ENCODE data around the gene USP11. TPM values are rescaled to one million over a fixed set of nuclear protein-coding genes. Genes with fewer than 3 reads are reported as not detected.

USP11 gene
- total RNA-seq, 1 experiment from 2014 or later, result 61.2 TPM

GRCh38 chrX:47226071-47226470 is 6.7 kb upstream of the USP11 start:
- no peaks in the 10 kb centered on the region for H3K9me3 ChIP-seq
- Mint-ChIP-seq H3K9me3 (ENCODE audit: unreplicated experiment) (no peaks in the 10 kb centered on the region), H3K4me3 (ENCODE audit: unreplicated experiment) (no peak overlapping the region), H3K36me3 (ENCODE audit: insufficient read depth, unreplicated experiment) (peaks cover 55% of the 10 kb centered on the region), H3K27ac (ENCODE audit: unreplicated experiment) (no peak overlapping the region), H3K27me3 (ENCODE audit: insufficient read depth, unreplicated experiment) (no peaks in the 10 kb centered on the region), H3K4me1 (ENCODE audit: low read depth, unreplicated experiment) (peaks cover 7% of the 10 kb centered on the region)
- TF ChIP-seq, protein P1, sequence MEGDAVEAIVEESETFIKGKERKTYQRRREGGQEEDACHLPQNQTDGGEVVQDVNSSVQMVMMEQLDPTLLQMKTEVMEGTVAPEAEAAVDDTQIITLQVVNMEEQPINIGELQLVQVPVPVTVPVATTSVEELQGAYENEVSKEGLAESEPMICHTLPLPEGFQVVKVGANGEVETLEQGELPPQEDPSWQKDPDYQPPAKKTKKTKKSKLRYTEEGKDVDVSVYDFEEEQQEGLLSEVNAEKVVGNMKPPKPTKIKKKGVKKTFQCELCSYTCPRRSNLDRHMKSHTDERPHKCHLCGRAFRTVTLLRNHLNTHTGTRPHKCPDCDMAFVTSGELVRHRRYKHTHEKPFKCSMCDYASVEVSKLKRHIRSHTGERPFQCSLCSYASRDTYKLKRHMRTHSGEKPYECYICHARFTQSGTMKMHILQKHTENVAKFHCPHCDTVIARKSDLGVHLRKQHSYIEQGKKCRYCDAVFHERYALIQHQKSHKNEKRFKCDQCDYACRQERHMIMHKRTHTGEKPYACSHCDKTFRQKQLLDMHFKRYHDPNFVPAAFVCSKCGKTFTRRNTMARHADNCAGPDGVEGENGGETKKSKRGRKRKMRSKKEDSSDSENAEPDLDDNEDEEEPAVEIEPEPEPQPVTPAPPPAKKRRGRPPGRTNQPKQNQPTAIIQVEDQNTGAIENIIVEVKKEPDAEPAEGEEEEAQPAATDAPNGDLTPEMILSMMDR (IDR thresholded peaks at IDR 0.05; ENCODE audit: insufficient read depth in 1 of 2, low read depth in 1 of 2, low read length in 1 of 2, severe bottlenecking in 1 of 2, unreplicated experiment in 1 of 2), result no peak
- H3K4me1 ChIP-seq, result no peaks in the 10 kb centered on the region
- no peaks in the 10 kb centered on the region for H3K27me3 ChIP-seq (replicated peaks; ENCODE audit: control insufficient read depth, insufficient read depth, low read length)
- ChIA-PET CTCF (no interaction called here), POLR2A (no interaction called here)
- peaks cover 2% of the 10 kb centered on the region; the same call in 1 of the 2 replicates for H3K36me3 ChIP-seq (ENCODE audit: control insufficient read depth, insufficient read depth, low read length)
- H3K4me3 ChIP-seq (ENCODE audit: low read depth, low read length), result no peak overlapping the region
- BruUV-seq (replicated peaks), result no TSS peak
- intact Hi-C loops (cut with micrococcal nuclease; ENCODE audit: unreplicated experiment), result no loop called here
- DNase-seq, result no peak

DNA sequence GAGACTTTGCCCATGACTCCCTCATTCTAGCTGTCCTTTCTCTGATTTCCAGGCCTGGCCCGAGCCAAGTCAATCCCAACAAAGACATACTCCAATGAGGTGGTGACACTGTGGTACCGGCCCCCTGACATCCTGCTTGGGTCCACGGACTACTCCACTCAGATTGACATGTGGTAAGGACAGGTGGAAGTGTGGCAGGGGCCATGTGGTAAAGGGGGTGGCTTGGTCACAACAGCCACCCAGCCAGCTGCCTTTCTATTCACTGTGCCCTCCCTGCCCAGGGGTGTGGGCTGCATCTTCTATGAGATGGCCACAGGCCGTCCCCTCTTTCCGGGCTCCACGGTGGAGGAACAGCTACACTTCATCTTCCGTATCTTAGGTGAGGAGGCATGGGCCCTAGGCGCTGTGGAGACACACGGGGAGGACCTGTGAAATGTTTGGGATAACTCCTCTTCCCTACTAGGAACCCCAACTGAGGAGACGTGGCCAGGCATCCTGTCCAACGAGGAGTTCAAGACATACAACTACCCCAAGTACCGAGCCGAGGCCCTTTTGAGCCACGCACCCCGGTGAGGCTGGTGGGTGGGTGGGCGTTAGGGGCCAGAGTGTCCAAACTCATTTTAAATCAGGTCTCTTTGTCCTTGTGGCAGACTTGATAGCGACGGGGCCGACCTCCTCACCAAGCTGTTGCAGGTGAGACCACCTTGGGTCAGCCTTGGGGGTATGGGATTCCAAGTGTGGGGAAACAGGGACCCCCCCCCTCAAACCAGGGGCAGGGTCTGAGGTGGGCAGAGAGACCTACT is 6.1 kb upstream of the USP11 start:
- H3K27me3 ChIP-seq (replicated peaks; ENCODE audit: control insufficient read depth, insufficient read depth, low read length), result no peaks in the 10 kb centered on the region
- peaks cover 2% of the 10 kb centered on the region; the same call in 1 of the 2 replicates for H3K36me3 ChIP-seq (ENCODE audit: control insufficient read depth, insufficient read depth, low read length)
- no TSS peak for BruUV-seq (replicated peaks)
- Mint-ChIP-seq H3K36me3 (ENCODE audit: insufficient read depth, unreplicated experiment) (peaks cover 62% of the 10 kb centered on the region), H3K27ac (ENCODE audit: unreplicated experiment) (no peak overlapping the region), H3K4me1 (ENCODE audit: low read depth, unreplicated experiment) (peaks cover 7% of the 10 kb centered on the region), H3K4me3 (ENCODE audit: unreplicated experiment) (no peak overlapping the region), H3K9me3 (ENCODE audit: unreplicated experiment) (no peaks in the 10 kb centered on the region), H3K27me3 (ENCODE audit: insufficient read depth, unreplicated experiment) (no peaks in the 10 kb centered on the region)
- intact Hi-C loops (cut with micrococcal nuclease; ENCODE audit: unreplicated experiment), result no loop called here
- no peaks in the 10 kb centered on the region for H3K4me1 ChIP-seq
- DNase-seq, result no peak
- POLR2A ChIA-PET, result no interaction called here
- no peak overlapping the region for H3K4me3 ChIP-seq (ENCODE audit: low read depth, low read length)
- CTCF ChIA-PET, result no interaction called here
- TF ChIP-seq, protein P1 (IDR thresholded peaks at IDR 0.05; ENCODE audit: insufficient read depth in 1 of 2, low read depth in 1 of 2, low read length in 1 of 2, severe bottlenecking in 1 of 2, unreplicated experiment in 1 of 2), result no peak
- H3K9me3 ChIP-seq, result no peaks in the 10 kb centered on the region

DNA sequence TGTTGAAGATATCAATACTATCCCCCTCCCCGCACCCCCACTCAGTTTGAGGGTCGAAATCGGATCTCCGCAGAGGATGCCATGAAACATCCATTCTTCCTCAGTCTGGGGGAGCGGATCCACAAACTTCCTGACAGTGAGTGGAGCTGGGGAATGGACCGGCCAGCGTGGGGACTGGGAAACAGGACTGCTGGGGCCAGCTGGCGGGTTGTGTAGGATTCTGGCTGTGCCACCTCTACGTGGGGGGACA is 5.5 kb upstream of the USP11 start:
- POLR2A ChIA-PET, result no interaction called here
- intact Hi-C loops (cut with micrococcal nuclease; ENCODE audit: unreplicated experiment), result no loop called here
- no peak overlapping the region for H3K4me3 ChIP-seq (ENCODE audit: low read depth, low read length)
- no peaks in the 10 kb centered on the region for H3K27me3 ChIP-seq (replicated peaks; ENCODE audit: control insufficient read depth, insufficient read depth, low read length)
- CTCF ChIA-PET, result no interaction called here
- Mint-ChIP-seq H3K4me3 (ENCODE audit: unreplicated experiment) (no peak overlapping the region), H3K27me3 (ENCODE audit: insufficient read depth, unreplicated experiment) (no peaks in the 10 kb centered on the region), H3K4me1 (ENCODE audit: low read depth, unreplicated experiment) (peaks cover 7% of the 10 kb centered on the region), H3K36me3 (ENCODE audit: insufficient read depth, unreplicated experiment) (peaks cover 60% of the 10 kb centered on the region), H3K9me3 (ENCODE audit: unreplicated experiment) (no peaks in the 10 kb centered on the region), H3K27ac (ENCODE audit: unreplicated experiment) (no peak overlapping the region)
- TF ChIP-seq, protein P1 (IDR thresholded peaks at IDR 0.05; ENCODE audit: insufficient read depth in 1 of 2, low read depth in 1 of 2, low read length in 1 of 2, severe bottlenecking in 1 of 2, unreplicated experiment in 1 of 2), result no peak
- H3K9me3 ChIP-seq, result no peaks in the 10 kb centered on the region
- no peaks in the 10 kb centered on the region for H3K4me1 ChIP-seq
- DNase-seq, result no peak
- no TSS peak for BruUV-seq (replicated peaks)
- H3K36me3 ChIP-seq (ENCODE audit: control insufficient read depth, insufficient read depth, low read length), result peaks cover 2% of the 10 kb centered on the region; the same call in 1 of the 2 replicates

Data from Caco-2 (cell line).